Astrocyte (in vitro differentiated cells and primary cell): ENCODE measurements around the gene RPLP2. TPM values are rescaled to one million over a fixed set of nuclear protein-coding genes. Genes with fewer than 3 reads are reported as not detected.
A peak's percentile ranks its signal among the peaks of the same experiment; 100 is the strongest.

Experiments
- DNase-seq: peaks from one replicate; pipeline ENCODE4 v3.0.0-alpha.2; 2010; ENCODE audit warnings: low read depth
- FAIRE-seq: peaks from 2 replicates; lab custom pipeline; 2011; peaks lifted over from hg19 to GRCh38; lab: Jason Lieb, UNC
- H2AFZ ChIP-seq: 2 replicates; pipeline ENCODE4 v1.6.0; 2012; ENCODE audit warnings: low read depth, low read length, inconsistent platforms
- H3K27ac ChIP-seq: 2 replicates; pipeline ENCODE4 v1.5.1; 2011; ENCODE audit warnings: low read depth, low read length, inconsistent platforms
- H3K27me3 ChIP-seq: 2 replicates; pipeline ENCODE4 v1.6.0; 2011; ENCODE audit warnings: low read length, inconsistent platforms; ENCODE audit not compliant: insufficient read depth
- H3K36me3 ChIP-seq: 2 replicates; pipeline ENCODE4 v1.5.1; 2011; ENCODE audit warnings: low read length, inconsistent platforms; ENCODE audit not compliant: insufficient read depth
- H3K4me1 ChIP-seq: 2 replicates; pipeline ENCODE4 v1.5.1; 2011; ENCODE audit warnings: low read length, inconsistent platforms; ENCODE audit not compliant: insufficient read depth
- H3K4me2 ChIP-seq: 2 replicates; pipeline ENCODE4 v1.6.0; 2012; ENCODE audit warnings: low read length, inconsistent platforms
- H3K4me3 ChIP-seq: 2 replicates; pipeline ENCODE4 v1.5.1; 2011; ENCODE audit warnings: low read depth, mild to moderate bottlenecking, low read length, inconsistent platforms; ENCODE audit not compliant: insufficient read depth
- H3K79me2 ChIP-seq: 2 replicates; pipeline ENCODE4 v1.6.0; 2012; ENCODE audit warnings: mild to moderate bottlenecking, low read length, inconsistent platforms; ENCODE audit not compliant: insufficient read depth
- H3K9ac ChIP-seq: 2 replicates; pipeline ENCODE4 v1.6.0; 2012; ENCODE audit warnings: mild to moderate bottlenecking, low read length, inconsistent platforms
- H3K9me3 ChIP-seq: 2 replicates; pipeline ENCODE4 v1.5.1; 2012; ENCODE audit warnings: low read depth, mild to moderate bottlenecking, low read length, inconsistent platforms; ENCODE audit not compliant: insufficient read depth
- H4K20me1 ChIP-seq: 2 replicates; pipeline ENCODE4 v1.6.0; 2012; ENCODE audit warnings: low read length, inconsistent platforms; ENCODE audit not compliant: insufficient read depth
- H3K27ac Mint-ChIP-seq: one replicate; pipeline ENCODE4 v1.8.0; 2021; ENCODE audit warnings: mild to moderate bottlenecking, mixed read lengths; ENCODE audit not compliant: unreplicated experiment
- H3K27me3 Mint-ChIP-seq: one replicate; pipeline ENCODE4 v1.8.0; 2021; ENCODE audit warnings: low read depth, mixed read lengths; ENCODE audit not compliant: unreplicated experiment
- H3K36me3 Mint-ChIP-seq: one replicate; pipeline ENCODE4 v1.8.0; 2021; ENCODE audit warnings: low read depth, mixed read lengths; ENCODE audit not compliant: unreplicated experiment
- H3K4me1 Mint-ChIP-seq: one replicate; pipeline ENCODE4 v1.8.0; 2021; ENCODE audit warnings: low read depth, mixed read lengths; ENCODE audit not compliant: unreplicated experiment
- H3K4me3 Mint-ChIP-seq: one replicate; pipeline ENCODE4 v1.8.0; 2021; ENCODE audit warnings: mild to moderate bottlenecking, moderate library complexity, mixed read lengths; ENCODE audit not compliant: unreplicated experiment
- H3K9me3 Mint-ChIP-seq: one replicate; pipeline ENCODE4 v1.8.0; 2021; ENCODE audit warnings: mild to moderate bottlenecking, mixed read lengths; ENCODE audit not compliant: unreplicated experiment
- CTCF ChIP-seq: IDR thresholded peaks from 2 replicates; pipeline ENCODE4 v1.5.1; 2011; ENCODE audit warnings: low read depth, mild to moderate bottlenecking, inconsistent platforms, low read length, moderate library complexity; ENCODE audit not compliant: insufficient read depth
- EZH2 ChIP-seq: IDR thresholded peaks from 2 replicates; pipeline ENCODE4 v1.6.1; 2012; ENCODE audit warnings: mild to moderate bottlenecking, low read length, inconsistent platforms; ENCODE audit not compliant: insufficient read depth
- total RNA-seq: library from RNA; stranded (reverse); gene quantifications from 2 replicates; pipeline ENCODE4 v1.2.1, GENCODE V29; 2021

Gene RPLP2
- total RNA-seq, 1 donor from 2014 or later: 1,666 TPM

- Histone ChIP-seq H3K4me3 (peak overlapping the region; percentile 76), H2AFZ (peak overlapping the region; percentile 73), H3K4me1 (peaks cover 24% of the 10 kb centered on the region), H4K20me1 (peaks cover 29% of the 10 kb centered on the region), H3K4me2 (peak overlapping the region; percentile 98), H3K79me2 (peaks cover 27% of the 10 kb centered on the region), H3K9ac (peak overlapping the region; percentile 89), H3K9me3 (no peaks in the 10 kb centered on the region), H3K27ac (peak overlapping the region; percentile 83), H3K36me3 (no peaks in the 10 kb centered on the region), H3K27me3 (no peaks in the 10 kb centered on the region)
- Mint-ChIP-seq H3K36me3 (peaks cover 1% of the 10 kb centered on the region), H3K4me3 (peak overlapping the region; percentile 87), H3K27me3 (no peaks in the 10 kb centered on the region), H3K4me1 (peaks cover 5% of the 10 kb centered on the region), H3K9me3 (no peaks in the 10 kb centered on the region), H3K27ac (no peak overlapping the region)
- FAIRE-seq (no peak), DNase-seq (peak; percentile 47)
- TF ChIP-seq EZH2: no peak
- no peak for TF ChIP-seq CTCF
These were observed 9.6 kb downstream of the RPLP2 start for GRCh38 chr11:819129-819931.

DNA sequence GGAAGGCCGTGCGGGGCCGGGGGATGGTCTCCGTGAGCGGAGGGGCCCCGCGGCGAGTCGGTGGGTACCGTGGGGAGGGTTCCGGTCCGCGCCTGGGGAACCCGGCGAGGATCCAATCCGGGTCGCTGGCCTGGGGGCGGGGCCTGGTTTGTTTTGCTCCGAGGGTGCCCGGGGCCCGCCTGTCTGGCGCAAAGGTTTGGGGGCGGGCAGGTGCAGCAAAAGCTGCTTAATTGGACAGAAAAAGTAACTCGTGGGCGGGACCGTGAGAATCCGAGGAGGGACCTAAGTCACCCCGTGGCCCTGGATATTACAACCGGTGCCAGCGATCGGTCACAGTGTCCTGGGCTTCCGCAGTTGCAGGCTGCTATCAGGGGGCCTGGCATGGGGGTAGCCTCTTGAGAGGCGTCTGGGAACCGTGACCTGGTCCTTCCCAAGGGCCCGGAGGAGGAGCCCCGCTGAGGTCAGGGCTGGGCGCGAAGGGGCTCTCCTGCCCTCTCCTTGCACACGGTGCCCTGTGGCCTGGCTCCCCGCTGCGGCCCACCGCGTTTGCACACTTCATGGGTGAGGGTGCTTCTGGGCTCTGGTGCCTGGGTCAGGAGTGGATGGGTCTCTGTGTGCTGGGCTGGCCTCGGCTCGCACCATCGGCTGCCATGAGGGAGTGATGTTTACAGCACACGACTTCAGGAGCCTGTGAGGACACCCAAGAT, 10.3 kb downstream of the RPLP2 start:
- Histone ChIP-seq H3K79me2 (peaks cover 27% of the 10 kb centered on the region), H3K9ac (peak overlapping the region; percentile 89), H3K27me3 (no peaks in the 10 kb centered on the region), H2AFZ (peak overlapping the region; percentile 71), H3K4me3 (peak overlapping the region; percentile 76), H4K20me1 (peaks cover 35% of the 10 kb centered on the region), H3K36me3 (no peaks in the 10 kb centered on the region), H3K4me1 (peaks cover 24% of the 10 kb centered on the region), H3K4me2 (peak overlapping the region; percentile 98), H3K9me3 (no peaks in the 10 kb centered on the region), H3K27ac (peak overlapping the region; percentile 83)
- Mint-ChIP-seq H3K27me3 (peaks cover 1% of the 10 kb centered on the region), H3K27ac (peak overlapping the region; percentile 62), H3K9me3 (no peaks in the 10 kb centered on the region), H3K36me3 (peaks cover 3% of the 10 kb centered on the region), H3K4me1 (peaks cover 5% of the 10 kb centered on the region), H3K4me3 (peak overlapping the region; percentile 87)
- no peak for TF ChIP-seq EZH2
- no peak for TF ChIP-seq CTCF
- DNase-seq (peak; percentile 51), FAIRE-seq (no peak)
